RPMI7951 (cell line): ENCODE measurements around the gene ELAC2. TPM values are rescaled to one million over a fixed set of nuclear protein-coding genes. Genes with fewer than 3 reads are reported as not detected.

Source experiments
- DNase-seq: peaks from one replicate; pipeline ENCODE4 v3.0.0-alpha.2; 2012; ENCODE audit warnings: low read depth
- total RNA-seq: library from RNA; depleted of rRNA; stranded (reverse); fragments of >200 nt; shearing (Covaris generic); gene quantifications from 2 replicates; pipeline ENCODE4 v1.2.3, GENCODE V29; 2014; rRNA removed

Gene ELAC2
- total RNA-seq, 1 experiment from 2014 or later: 50.3 TPM

- DNase-seq: peak; percentile 33
Observed at GRCh38 chr17:12958786-12959185, 59.0 kb downstream of the ELAC2 start.

- no peak for DNase-seq
Observed at GRCh38 chr17:12955521-12955920, 62.3 kb downstream of the ELAC2 start.

- no peak for DNase-seq
Observed at GRCh38 chr17:12953156-12953555, 64.7 kb downstream of the ELAC2 start.

- no peak for DNase-seq
Observed at GRCh38 chr17:12952012-12952411, 65.8 kb downstream of the ELAC2 start.

GRCh38 chr17:12947047-12947446 is 70.8 kb downstream of the ELAC2 start:
- DNase-seq: no peak

Other genes starting within 250 kb of the ELAC2 start
- 0.12 TPM in 1 of 2 replicates, not detected in the other for gene ARHGAP44, start 228.5 kb downstream of the ELAC2 start, total RNA-seq